Natural killer cell (primary cell): Measurements from ENCODE around the gene SLC25A26. TPM values are rescaled to one million over a fixed set of nuclear protein-coding genes. Genes with fewer than 3 reads are reported as not detected.

Source experiments
- ATAC-seq, 3 donors: fragments of 150-1000 bp in 2 of 3; fragments of 200-7000 bp in 1 of 3; cut with Tn5 transposase; 1 replicate in 1 of 3; 2 replicates in 2 of 3; pipeline ENCODE4 v1.10.0; 2021; ENCODE audit warnings: mild to moderate bottlenecking in 2 of 3, moderate library complexity in 2 of 3
- DNase-seq, 2 donors: peaks; one replicate each; pipeline versions ENCODE4 v3.0.0 to v3.0.0-alpha.2; 2013 to 2021; ENCODE audit warnings: mixed read lengths in 1 of 2
- H3K27ac ChIP-seq: one replicate; pipeline ENCODE4 v1.5.1; 2013; ENCODE audit warnings: mild to moderate bottlenecking, low read length
- H3K27me3 ChIP-seq: one replicate; pipeline ENCODE4 v1.6.1; 2013; ENCODE audit warnings: low read length; ENCODE audit not compliant: control insufficient read depth, insufficient read depth
- H3K36me3 ChIP-seq: one replicate; pipeline ENCODE4 v1.6.1; 2013; ENCODE audit warnings: low read length; ENCODE audit not compliant: control insufficient read depth, insufficient read depth
- H3K4me1 ChIP-seq: one replicate; pipeline ENCODE4 v1.6.1; 2013; ENCODE audit warnings: low read length; ENCODE audit not compliant: control insufficient read depth, insufficient read depth
- H3K4me3 ChIP-seq: one replicate; pipeline ENCODE4 v1.5.1; 2013; ENCODE audit warnings: low read length
- H3K9me3 ChIP-seq: one replicate; pipeline ENCODE4 v1.6.1; 2013; ENCODE audit warnings: low read length; ENCODE audit not compliant: control insufficient read depth, insufficient read depth
- H3K27ac Mint-ChIP-seq, 2 donors: one replicate each; pipeline ENCODE4 v1.8.0; 2022; ENCODE audit warnings: mild to moderate bottlenecking in 2 of 2, mixed read lengths in 2 of 2, moderate library complexity in 1 of 2
- H3K27me3 Mint-ChIP-seq, 2 donors: one replicate each; pipeline ENCODE4 v1.8.0; 2022; ENCODE audit warnings: low read depth in 2 of 2, mixed read lengths in 2 of 2
- H3K36me3 Mint-ChIP-seq: one replicate; pipeline ENCODE4 v1.8.0; 2022; ENCODE audit warnings: mixed read lengths
- H3K4me1 Mint-ChIP-seq, 2 donors: one replicate each; pipeline ENCODE4 v1.8.0; 2022; ENCODE audit warnings: mixed read lengths in 2 of 2
- H3K4me3 Mint-ChIP-seq: one replicate; pipeline ENCODE4 v1.8.0; 2022; ENCODE audit warnings: mild to moderate bottlenecking, moderate library complexity, mixed read lengths
- H3K9me3 Mint-ChIP-seq, 2 donors: one replicate each; pipeline ENCODE4 v1.8.0; 2022; ENCODE audit warnings: mixed read lengths in 2 of 2
- CTCF ChIP-seq: fragments of 200-600 bp; IDR thresholded peaks from one replicate; pipeline ENCODE4 v1.8.0; 2022; ENCODE audit warnings: antibody characterized with exemption
- WGBS: methylation state at CpG from one replicate; pipeline ENCODE4 v1.1.7; 2013; ENCODE audit warnings: missing lambda C conversion rate; ENCODE audit not compliant: insufficient coverage; 5-methylcytosine and 5-hydroxymethylcytosine counted together
- intact Hi-C: fragments of 100-400 bp; cut with micrococcal nuclease; formaldehyde crosslinking; loops from one replicate; pipeline ENCODE4 v1.14.2; 2022
- total RNA-seq, 4 donors: library from RNA; stranded (reverse); fragments of 120-200 nt in 1 of 4; gene quantifications; one replicate each; pipeline versions ENCODE4 v1.2.3 to v1.2.4, GENCODE V29; 2013 to 2022

Gene SLC25A26
- total RNA-seq, 3 donors from 2014 or later (not counting 1 experiment from before 2014, with no cell fraction given) = 18.4 to 23.9 (median 23.3) TPM

- H3K27ac ChIP-seq = peak overlapping the region; percentile 49
- peak overlapping the region; percentile 71 for H3K4me3 Mint-ChIP-seq
- intact Hi-C loops = no loop called here
- no peaks in the 10 kb centered on the region for H3K9me3 ChIP-seq
- no peaks in the 10 kb centered on the region for H3K36me3 Mint-ChIP-seq
- H3K9me3 Mint-ChIP-seq = no peaks in the 10 kb centered on the region
- TF ChIP-seq CTCF = no peak
- H3K4me1 ChIP-seq = peaks cover 28% of the 10 kb centered on the region
- WGBS = 41% methylated on average over 11 of the region's 12 CpGs
- peak overlapping the region; percentile 4 for H3K4me3 ChIP-seq
- peaks cover 30 to 35% of the 10 kb centered on the region in 2 donors for H3K4me1 Mint-ChIP-seq
- DNase-seq = peak; percentile 29 to 81
- no peaks in the 10 kb centered on the region for H3K27me3 Mint-ChIP-seq
- no peaks in the 10 kb centered on the region for H3K36me3 ChIP-seq
- peak; percentile 87 to 89 (median 88) for ATAC-seq
- peak overlapping the region; percentile 83 to 85 for H3K27ac Mint-ChIP-seq
- no peaks in the 10 kb centered on the region for H3K27me3 ChIP-seq
These were observed 173.4 kb downstream of the SLC25A26 start for GRCh38 chr3:66394019-66394752.

- H3K4me1 ChIP-seq = peaks cover 28% of the 10 kb centered on the region
- intact Hi-C loops = no loop called here
- no peak for TF ChIP-seq CTCF
- peak overlapping the region; percentile 29 for H3K27ac ChIP-seq
- H3K4me3 ChIP-seq = no peak overlapping the region
- Mint-ChIP-seq H3K4me1 (peaks cover 30 to 35% of the 10 kb centered on the region in 2 donors), H3K36me3 (no peaks in the 10 kb centered on the region), H3K4me3 (peak overlapping the region; percentile 71), H3K27ac (peak overlapping the region; percentile 83 to 85), H3K27me3 (no peaks in the 10 kb centered on the region), H3K9me3 (no peaks in the 10 kb centered on the region)
- H3K9me3 ChIP-seq = no peaks in the 10 kb centered on the region
- no peaks in the 10 kb centered on the region for H3K27me3 ChIP-seq
- no peaks in the 10 kb centered on the region for H3K36me3 ChIP-seq
- no peak for DNase-seq
- WGBS = over 99% methylated on average over 8 of the region's 8 CpGs
- ATAC-seq = no peak
These were observed 174.0 kb downstream of the SLC25A26 start for GRCh38 chr3:66394753-66395249.

DNA sequence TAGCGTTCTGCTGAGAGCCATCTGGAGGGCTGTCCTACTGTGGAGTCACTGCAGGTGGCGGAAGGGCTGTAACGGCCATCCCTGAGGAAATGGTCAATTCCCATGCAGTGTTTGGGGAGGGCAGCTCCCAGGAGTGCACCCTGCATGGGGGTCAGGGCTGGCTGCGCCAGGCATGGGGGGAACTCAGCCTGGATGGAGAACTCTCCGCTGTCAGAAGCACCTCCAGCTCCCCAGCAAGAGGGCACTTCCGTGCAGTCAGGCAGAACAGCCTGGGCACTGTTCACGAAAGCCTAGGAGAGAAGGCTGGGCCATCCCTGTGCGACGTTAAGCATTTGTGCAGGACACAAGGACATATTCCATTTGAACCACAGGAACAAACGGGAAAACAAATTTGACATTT lies 174.8 kb downstream of the SLC25A26 start:
- peaks cover 30 to 35% of the 10 kb centered on the region in 2 donors for H3K4me1 Mint-ChIP-seq
- no peaks in the 10 kb centered on the region for H3K36me3 Mint-ChIP-seq
- Histone ChIP-seq H3K27me3 (no peaks in the 10 kb centered on the region), H3K36me3 (no peaks in the 10 kb centered on the region), H3K27ac (no peak overlapping the region), H3K4me3 (no peak overlapping the region), H3K9me3 (no peaks in the 10 kb centered on the region), H3K4me1 (peaks cover 28% of the 10 kb centered on the region)
- intact Hi-C loops = no loop called here
- no peak for DNase-seq
- no peaks in the 10 kb centered on the region for H3K9me3 Mint-ChIP-seq
- no peak overlapping the region for H3K4me3 Mint-ChIP-seq
- no peak for TF ChIP-seq CTCF
- ATAC-seq = no peak
- 98% methylated on average over 10 of the region's 10 CpGs for WGBS
- H3K27ac Mint-ChIP-seq = peak overlapping the region in 1 of 2 donors; percentile 83
- no peaks in the 10 kb centered on the region for H3K27me3 Mint-ChIP-seq
